CD4-positive, CD25-positive, alpha-beta regulatory T cell (primary cell): Measurements from ENCODE around the gene NUDT4. TPM values are rescaled to one million over a fixed set of nuclear protein-coding genes. Genes with fewer than 3 reads are reported as not detected.
"Not testable (repeated sequence)": the region's sequence is repeated elsewhere in the genome, so short reads cannot be mapped to it uniquely, and the experiment has no call there.

Source experiments
- ATAC-seq, 2 donors: fragments of 150-1000 bp; cut with Tn5 transposase; one replicate each; pipeline ENCODE4 v1.10.0; 2021; ENCODE audit warnings: low read depth in 2 of 2, moderate number of reproducible peaks in 2 of 2, moderate library complexity in 1 of 2
- DNase-seq, 3 donors: peaks; one replicate each; pipeline versions ENCODE4 v3.0.0 to v3.0.0-alpha.2; 2012 to 2022; ENCODE audit warnings: mixed read lengths in 1 of 3
- H3K27ac ChIP-seq: one replicate; pipeline ENCODE4 v1.7.0; 2013; ENCODE audit warnings: mild to moderate bottlenecking, low read length; ENCODE audit not compliant: insufficient read depth, poor library complexity, severe bottlenecking
- H3K27me3 ChIP-seq: one replicate; pipeline ENCODE4 v1.7.0; 2013; ENCODE audit warnings: low read length; ENCODE audit not compliant: control insufficient read depth, insufficient read depth
- H3K36me3 ChIP-seq: one replicate; pipeline ENCODE4 v1.7.0; 2013; ENCODE audit warnings: mild to moderate bottlenecking, low read length, moderate library complexity; ENCODE audit not compliant: control insufficient read depth, insufficient read depth
- H3K4me1 ChIP-seq: 2 replicates; pipeline ENCODE4 v1.7.0; 2013; ENCODE audit warnings: mild to moderate bottlenecking, low read length; ENCODE audit not compliant: insufficient read depth, control insufficient read depth, poor library complexity, severe bottlenecking
- H3K4me3 ChIP-seq: one replicate; pipeline ENCODE4 v1.7.0; 2013; ENCODE audit warnings: low read depth, mild to moderate bottlenecking, low read length, moderate library complexity
- H3K9me3 ChIP-seq, 2 experiments: 1 replicate in 1 of 2; 2 replicates in 1 of 2; pipeline ENCODE4 v1.7.0; 2013; ENCODE audit warnings: low read length in 2 of 2, mild to moderate bottlenecking in 1 of 2, moderate library complexity in 1 of 2; ENCODE audit not compliant: control insufficient read depth in 2 of 2
- H3K27ac Mint-ChIP-seq, 3 donors: one replicate each; pipeline ENCODE4 v1.8.0; 2020 to 2022; ENCODE audit warnings: mild to moderate bottlenecking in 3 of 3, mixed read lengths in 3 of 3, moderate library complexity in 2 of 3
- H3K27me3 Mint-ChIP-seq: one replicate; pipeline ENCODE4 v1.8.0; 2022; ENCODE audit warnings: mild to moderate bottlenecking, mixed read lengths
- H3K36me3 Mint-ChIP-seq: one replicate; pipeline ENCODE4 v1.8.0; 2020; ENCODE audit warnings: mixed read lengths
- H3K4me1 Mint-ChIP-seq, 4 donors: one replicate each; pipeline ENCODE4 v1.8.0; 2020 to 2022; ENCODE audit warnings: mixed read lengths in 4 of 4, mild to moderate bottlenecking in 1 of 4
- H3K4me3 Mint-ChIP-seq, 4 donors: one replicate each; pipeline ENCODE4 v1.8.0; 2020 to 2022; ENCODE audit warnings: mild to moderate bottlenecking in 4 of 4, mixed read lengths in 4 of 4, moderate library complexity in 3 of 4
- H3K9me3 Mint-ChIP-seq, 7 donors: one replicate each; pipeline ENCODE4 v1.8.0; 2020 to 2022; ENCODE audit warnings: mixed read lengths in 7 of 7, mild to moderate bottlenecking in 3 of 7, moderate library complexity in 2 of 7
- polyA plus RNA-seq, 4 donors: library from polyadenylated mRNA; unstranded; fragments of 300-500 nt; fragmentation: Illumina TruSeq; gene quantifications; one replicate each; pipeline ENCODE4 v1.2.3, GENCODE V29; 2021
- total RNA-seq: library from RNA; stranded (reverse); gene quantifications from one replicate; pipeline ENCODE4 v1.2.3, GENCODE V29; 2022

The NUDT4 gene
- total and polyA plus RNA-seq, 5 donors from 2014 or later = 36.7 to 78.2 (median 45.9) TPM

DNA sequence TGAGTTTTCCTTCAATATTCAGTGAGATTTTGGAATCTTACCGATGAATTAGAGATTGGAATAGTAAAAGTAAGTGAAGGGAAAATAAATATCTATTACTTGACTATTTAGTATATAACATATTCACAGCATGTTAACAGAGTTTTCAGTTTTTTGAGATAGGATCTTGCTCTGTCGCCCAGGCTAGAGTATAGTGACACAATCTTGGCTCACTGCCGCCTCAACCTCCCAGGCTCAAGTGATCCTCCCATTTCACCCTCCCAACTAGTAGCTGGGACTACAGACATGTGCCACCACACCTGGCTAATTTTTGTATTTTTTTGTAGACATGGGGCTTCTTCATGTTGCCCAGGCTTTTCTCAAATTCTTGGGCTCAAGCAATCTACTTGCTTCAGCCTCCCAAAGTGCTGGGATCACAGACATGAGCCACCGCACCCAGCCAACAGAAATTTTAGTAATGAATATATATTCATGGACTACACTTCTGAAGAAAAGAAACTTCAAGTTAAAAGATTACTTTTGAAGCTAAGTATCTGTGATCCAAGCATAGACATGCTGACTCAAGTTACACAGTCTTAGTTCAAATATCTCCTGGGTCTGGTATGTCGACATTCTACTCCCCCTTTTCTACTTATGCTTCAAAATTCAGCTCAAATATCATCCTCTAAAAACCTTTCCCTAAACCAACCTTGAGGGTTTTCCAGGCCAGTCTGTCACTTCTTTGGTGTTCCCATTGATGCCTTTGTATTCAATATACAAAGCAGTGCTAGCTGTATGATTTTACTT, 50.2 kb downstream of the NUDT4 start:
- H3K4me3 Mint-ChIP-seq = peak overlapping the region; percentile 30 to 78 (median 42)
- ATAC-seq = no peak
- Histone ChIP-seq H3K4me3 (peak overlapping the region; percentile 26), H3K27me3 (no peaks in the 10 kb centered on the region), H3K9me3 (no peaks in the 10 kb centered on the region), H3K4me1 (peaks cover 83% of the 10 kb centered on the region), H3K27ac (peak overlapping the region; percentile 8), H3K36me3 (no peaks in the 10 kb centered on the region)
- no peaks in the 10 kb centered on the region for H3K27me3 Mint-ChIP-seq
- no peak for DNase-seq
- H3K27ac Mint-ChIP-seq = peak overlapping the region; percentile 32 to 79 (median 63)
- no peaks in the 10 kb centered on the region for H3K9me3 Mint-ChIP-seq
- H3K36me3 Mint-ChIP-seq = no peaks in the 10 kb centered on the region
- peaks cover 50 to 93% (median 79%) of the 10 kb centered on the region in 4 donors for H3K4me1 Mint-ChIP-seq

DNA sequence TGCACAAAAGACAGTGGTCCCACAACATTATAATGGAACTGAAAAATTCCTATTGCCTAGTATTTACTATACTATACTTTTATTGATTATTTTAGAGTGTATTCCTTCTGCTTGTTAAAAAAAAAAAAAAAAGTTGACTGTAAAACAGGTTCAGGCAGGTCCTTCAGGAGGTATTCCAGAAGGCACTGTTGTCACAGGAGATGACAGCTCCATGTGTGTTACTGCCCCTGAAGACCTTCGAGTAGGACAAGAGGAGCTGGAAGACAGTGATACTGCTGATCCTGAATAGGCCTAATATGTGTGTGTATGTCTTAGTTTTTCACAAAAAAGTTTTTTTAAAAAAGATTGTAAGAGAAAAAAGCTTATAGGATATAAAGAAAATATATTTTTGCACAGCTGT, 51.7 kb downstream of the NUDT4 start:
- Histone ChIP-seq H3K4me1 (peaks cover 79% of the 10 kb centered on the region), H3K27me3 (no peaks in the 10 kb centered on the region), H3K27ac (no peak overlapping the region), H3K9me3 (no peaks in the 10 kb centered on the region), H3K4me3 (peak overlapping the region; percentile 7), H3K36me3 (no peaks in the 10 kb centered on the region)
- H3K36me3 Mint-ChIP-seq = no peaks in the 10 kb centered on the region
- ATAC-seq (no peak), DNase-seq (no peak)
- no peak overlapping the region for H3K4me3 Mint-ChIP-seq
- H3K9me3 Mint-ChIP-seq = no peaks in the 10 kb centered on the region
- H3K4me1 Mint-ChIP-seq = peaks cover 55 to 94% (median 76%) of the 10 kb centered on the region in 4 donors
- no peak overlapping the region for H3K27ac Mint-ChIP-seq
- no peaks in the 10 kb centered on the region for H3K27me3 Mint-ChIP-seq

DNA sequence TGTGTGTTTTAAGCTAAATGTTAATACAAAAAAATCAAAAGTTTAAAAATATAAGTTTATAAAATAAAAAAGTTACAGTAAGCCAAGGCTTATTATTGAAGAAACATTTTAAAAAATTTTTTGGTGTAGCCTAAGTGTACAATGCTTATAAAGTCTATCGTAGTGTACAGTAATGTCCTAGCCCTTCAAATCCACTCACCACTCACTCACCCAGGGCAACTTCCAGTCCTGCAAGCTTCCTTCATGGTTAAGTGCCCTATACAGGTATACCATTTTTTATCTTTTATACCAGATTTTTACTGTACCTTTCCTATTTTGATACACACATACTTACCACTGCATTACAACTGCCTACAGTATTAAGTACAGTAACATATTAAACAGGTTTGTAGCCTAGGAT, 52.1 kb downstream of the NUDT4 start:
- Mint-ChIP-seq H3K9me3 (no peaks in the 10 kb centered on the region), H3K36me3 (no peaks in the 10 kb centered on the region), H3K4me1 (peaks cover 52 to 92% (median 73%) of the 10 kb centered on the region in 4 donors), H3K4me3 (peak overlapping the region in 3 of 4 donors; percentile 0 to 40 (median 17)), H3K27me3 (no peaks in the 10 kb centered on the region), H3K27ac (no peak overlapping the region)
- DNase-seq = no peak
- no peaks in the 10 kb centered on the region for H3K27me3 ChIP-seq
- no peak for ATAC-seq
- no peak overlapping the region for H3K27ac ChIP-seq
- H3K9me3 ChIP-seq = no peaks in the 10 kb centered on the region
- H3K4me3 ChIP-seq = peak overlapping the region; percentile 4
- H3K4me1 ChIP-seq = peaks cover 82% of the 10 kb centered on the region
- no peaks in the 10 kb centered on the region for H3K36me3 ChIP-seq

DNA sequence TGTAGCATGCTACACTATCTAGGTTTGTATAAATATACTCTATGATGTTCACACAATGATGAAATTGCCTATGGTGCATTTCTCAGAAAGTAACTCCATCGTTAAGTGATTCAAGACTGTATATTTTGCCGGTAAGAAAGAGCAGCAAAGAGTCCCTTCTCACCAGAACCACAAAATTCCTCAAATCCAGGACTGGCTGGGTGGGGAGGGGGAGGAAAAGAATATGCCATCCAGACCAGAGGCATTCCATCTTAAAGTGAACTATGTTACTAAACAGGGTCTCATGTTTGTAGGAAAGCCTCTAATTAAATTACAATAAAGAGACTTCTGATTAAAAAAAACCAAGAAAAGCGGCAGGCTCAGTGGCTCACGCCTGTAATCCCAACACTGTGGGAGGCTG, 52.6 kb downstream of the NUDT4 start:
- Mint-ChIP-seq H3K9me3 (no peaks in the 10 kb centered on the region), H3K4me1 (peaks cover 50 to 92% (median 71%) of the 10 kb centered on the region in 4 donors), H3K27me3 (no peaks in the 10 kb centered on the region), H3K36me3 (no peaks in the 10 kb centered on the region), H3K4me3 (peak overlapping the region; percentile 0 to 40 (median 24)), H3K27ac (no peak overlapping the region)
- H3K9me3 ChIP-seq = no peaks in the 10 kb centered on the region
- DNase-seq (no peak), ATAC-seq (no peak)
- H3K27me3 ChIP-seq = no peaks in the 10 kb centered on the region
- peaks cover 83% of the 10 kb centered on the region for H3K4me1 ChIP-seq
- H3K27ac ChIP-seq = no peak overlapping the region
- H3K36me3 ChIP-seq = no peaks in the 10 kb centered on the region
- H3K4me3 ChIP-seq = peak overlapping the region; percentile 4

DNA sequence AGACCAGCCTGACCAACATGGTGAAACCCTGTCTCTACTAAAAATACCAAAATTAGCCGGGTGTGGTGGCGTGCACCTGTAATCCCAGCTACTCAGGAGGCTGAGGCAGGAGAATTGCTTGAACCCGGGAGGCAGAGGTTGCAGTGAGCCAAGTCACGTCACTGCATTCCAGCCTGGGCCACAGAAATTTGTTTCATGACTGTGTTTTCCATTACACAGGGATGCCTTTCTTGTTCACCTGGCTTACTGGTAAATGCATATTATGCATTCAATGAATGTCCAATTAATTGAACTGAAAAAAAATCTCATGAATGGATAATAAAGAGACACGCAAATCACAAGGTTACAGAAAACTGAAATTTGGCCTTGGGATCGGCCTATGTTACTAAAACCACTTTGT, 54.3 kb downstream of the NUDT4 start:
- not testable (repeated sequence) for DNase-seq, H3K27ac ChIP-seq, H3K9me3 Mint-ChIP-seq, H3K36me3 Mint-ChIP-seq, H3K27me3 ChIP-seq, H3K36me3 ChIP-seq, H3K4me3 ChIP-seq, H3K27me3 Mint-ChIP-seq, H3K9me3 ChIP-seq, ATAC-seq
- peak overlapping the region in 2 of 3 donors; percentile 43 to 78 for H3K27ac Mint-ChIP-seq
- peak overlapping the region in 2 of 4 donors; percentile 64 to 76 for H3K4me3 Mint-ChIP-seq
- peaks cover 83% of the 10 kb centered on the region for H3K4me1 ChIP-seq
- peaks cover 47 to 92% (median 70%) of the 10 kb centered on the region in 4 donors for H3K4me1 Mint-ChIP-seq

DNA sequence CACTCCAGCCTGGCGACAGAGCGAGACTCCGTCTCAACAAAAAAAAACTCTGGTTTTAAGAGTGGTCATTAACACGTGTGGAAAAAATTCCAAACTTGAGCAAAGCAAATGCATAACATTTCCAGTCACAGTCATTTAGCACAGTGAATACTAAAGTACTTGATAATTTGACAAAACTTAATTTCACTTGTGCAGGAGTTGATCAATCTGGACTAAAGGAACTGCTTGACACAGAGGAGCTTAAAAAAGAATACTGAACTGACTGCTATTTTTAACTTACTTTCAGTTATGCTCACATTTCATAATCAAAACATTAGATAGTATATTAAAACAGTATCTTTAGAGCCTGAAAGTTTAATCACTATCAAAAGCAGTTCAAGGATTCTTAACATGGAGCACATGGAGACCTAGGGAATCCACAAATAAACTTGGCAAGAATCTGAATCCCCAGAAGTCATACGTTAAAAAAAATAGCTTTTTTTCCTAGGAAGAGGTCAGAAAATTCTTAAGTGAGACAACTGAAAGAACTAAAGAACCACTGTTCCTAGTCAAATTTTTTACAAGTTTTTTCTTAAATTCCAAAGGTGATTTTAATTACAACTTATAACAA, 56.6 kb downstream of the NUDT4 start:
- H3K4me1 ChIP-seq = peaks cover 86% of the 10 kb centered on the region

DNA sequence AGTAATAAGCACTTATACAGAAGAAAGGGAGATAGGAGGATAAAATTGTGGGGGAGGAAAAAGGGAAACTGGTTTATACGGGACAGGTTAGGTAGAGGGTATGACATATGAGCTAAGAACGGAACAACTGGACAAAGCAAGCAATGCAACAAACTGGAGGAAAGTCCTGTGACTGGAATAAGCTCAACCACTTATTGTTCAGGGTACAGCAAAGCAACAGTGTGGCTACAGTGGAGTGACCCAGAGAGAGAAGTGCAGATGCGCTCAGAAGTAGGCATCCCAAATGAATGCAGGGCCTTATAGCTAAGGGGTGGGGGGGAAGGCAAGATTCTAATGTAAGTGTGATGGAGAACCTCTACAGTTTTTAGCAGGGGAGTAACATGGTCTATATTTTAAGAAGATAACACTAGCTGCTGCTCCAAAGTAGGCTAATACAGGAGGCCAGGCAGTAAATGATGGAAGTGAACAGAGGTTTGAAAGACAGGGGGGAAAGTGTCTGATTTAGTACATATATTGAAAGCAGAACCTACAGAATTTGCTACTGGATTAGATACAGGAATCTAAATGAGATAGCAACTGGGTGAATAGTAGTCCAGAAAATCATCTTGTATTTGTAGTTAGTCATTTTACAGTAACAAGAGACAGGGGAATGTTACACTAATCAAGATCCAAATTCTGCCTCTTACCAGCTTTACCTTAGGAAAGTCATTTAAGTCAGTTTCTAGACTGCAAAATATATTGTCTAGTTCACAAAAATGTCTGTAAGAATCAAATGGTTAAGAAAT, 60.7 kb downstream of the NUDT4 start:
- no peaks in the 10 kb centered on the region for H3K9me3 Mint-ChIP-seq
- H3K27ac Mint-ChIP-seq = peak overlapping the region in 2 of 3 donors; percentile 24 to 78
- H3K4me1 Mint-ChIP-seq = peaks cover 55 to 87% (median 68%) of the 10 kb centered on the region in 4 donors
- Histone ChIP-seq H3K27me3 (no peaks in the 10 kb centered on the region), H3K27ac (peak overlapping the region; percentile 68), H3K4me1 (peaks cover 83% of the 10 kb centered on the region), H3K36me3 (no peaks in the 10 kb centered on the region), H3K9me3 (no peaks in the 10 kb centered on the region), H3K4me3 (peak overlapping the region; percentile 85)
- H3K4me3 Mint-ChIP-seq = peak overlapping the region; percentile 91 to 98 (median 94)
- ATAC-seq (no peak), DNase-seq (no peak)
- H3K36me3 Mint-ChIP-seq = no peaks in the 10 kb centered on the region
- no peaks in the 10 kb centered on the region for H3K27me3 Mint-ChIP-seq

More for the DNA sequence above, 56.6 kb downstream of the NUDT4 start:
- Histone ChIP-seq H3K4me3 (peak overlapping the region; percentile 51), H3K9me3 (no peaks in the 10 kb centered on the region), H3K27me3 (no peaks in the 10 kb centered on the region), H3K36me3 (no peaks in the 10 kb centered on the region), H3K27ac (no peak overlapping the region)
- Mint-ChIP-seq H3K36me3 (no peaks in the 10 kb centered on the region), H3K4me3 (peak overlapping the region; percentile 9 to 38 (median 30)), H3K27me3 (no peaks in the 10 kb centered on the region), H3K27ac (peak overlapping the region in 1 of 3 donors; percentile 79), H3K4me1 (peaks cover 59 to 92% (median 76%) of the 10 kb centered on the region in 4 donors), H3K9me3 (no peaks in the 10 kb centered on the region)
- no peak for ATAC-seq
- DNase-seq = no peak
